ENCODE measurements around the gene DKKL1.
"Not testable (repeated sequence)": the region's sequence is repeated elsewhere in the genome, so short reads cannot be mapped to it uniquely, and the experiment has no call there.

Gene DKKL1

DNA sequence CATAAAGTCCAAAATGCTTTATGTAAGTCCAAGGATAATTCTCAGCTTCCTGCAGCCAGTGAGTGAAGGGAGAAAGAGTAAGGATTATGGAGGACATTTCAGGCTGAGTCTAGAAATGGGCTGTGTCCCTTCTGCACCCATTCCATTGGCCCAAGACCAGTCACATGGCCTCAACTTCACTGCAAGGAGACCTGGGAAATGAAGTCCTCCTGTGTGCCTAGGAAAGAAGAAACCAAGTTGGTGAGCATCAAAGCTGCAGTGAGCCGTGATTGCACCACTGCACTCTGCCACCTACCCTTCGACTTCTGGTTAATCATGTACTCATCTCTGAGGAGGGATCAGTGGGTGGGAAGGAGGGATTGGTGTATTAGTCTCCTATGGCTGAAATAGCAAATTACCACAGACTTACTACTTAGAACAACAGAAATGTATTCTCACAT is 32.0 kb upstream of the DKKL1 start:
- Histone ChIP-seq H3K27ac (no peak overlapping the region), H3K4me2 (peak overlapping the region; percentile 88), H3K4me3 (no peak overlapping the region), H3K4me1 (peaks cover 78% of the 10 kb centered on the region), H3K27me3 (no peaks in the 10 kb centered on the region), H3K9ac (no peak overlapping the region), H4K20me1 (no peaks in the 10 kb centered on the region), H3K9me3 (no peaks in the 10 kb centered on the region), H3K36me3 (no peaks in the 10 kb centered on the region)
- no peak for TF ChIP-seq Cebpa-rat (IDR thresholded peaks at IDR 0.05)

GRCh38 chr19:49332691-49333417 is 30.8 kb upstream of the DKKL1 start:
- not testable (repeated sequence) for H3K36me3 ChIP-seq, H3K9me3 ChIP-seq, H3K27ac ChIP-seq, H3K4me3 ChIP-seq, H3K27me3 ChIP-seq, H3K9ac ChIP-seq, H4K20me1 ChIP-seq
- peaks cover 84% of the 10 kb centered on the region for H3K4me1 ChIP-seq
- H3K4me2 ChIP-seq, result peak overlapping the region; percentile 88

- no peak overlapping the region for H3K4me3 ChIP-seq
- H3K36me3 ChIP-seq, result no peaks in the 10 kb centered on the region
- no peaks in the 10 kb centered on the region for H3K9me3 ChIP-seq
- no peak overlapping the region for H3K27ac ChIP-seq
- no peak overlapping the region for H3K9ac ChIP-seq
- no peak for TF ChIP-seq Cebpa-rat (IDR thresholded peaks at IDR 0.05)
- no peaks in the 10 kb centered on the region for H4K20me1 ChIP-seq
- peaks cover 79% of the 10 kb centered on the region for H3K4me1 ChIP-seq
- H3K4me2 ChIP-seq, result peak overlapping the region; percentile 88
- 0 out of 2 replicates have a peak, but pooled peaks cover 2% of the 10 kb centered on the region for H3K27me3 ChIP-seq
These were observed 30.3 kb upstream of the DKKL1 start for GRCh38 chr19:49333418-49333805.

DNA sequence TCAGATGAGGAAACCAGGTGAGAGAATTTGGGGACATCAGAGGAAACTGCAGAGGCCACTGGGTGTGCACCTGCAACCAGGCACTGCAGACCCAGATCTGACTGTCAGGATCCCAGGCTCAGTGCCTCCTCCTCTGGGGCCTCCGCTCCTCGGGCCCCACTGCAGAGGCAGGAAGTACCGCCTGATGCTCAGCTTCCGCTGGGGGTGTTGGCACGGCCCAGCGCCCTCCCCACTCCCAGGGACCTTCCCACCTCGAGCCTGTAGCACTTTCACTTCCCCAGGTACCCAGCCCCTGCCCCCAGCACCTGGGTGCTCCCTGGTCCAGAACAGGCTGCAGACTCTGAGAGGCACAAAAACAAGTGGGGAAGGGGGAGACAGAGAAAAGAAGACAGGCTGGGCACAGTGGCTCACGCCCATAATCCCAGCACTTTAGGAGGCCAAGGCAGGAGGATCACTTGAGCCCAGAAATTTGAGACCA is 29.8 kb upstream of the DKKL1 start:
- peaks cover 75% of the 10 kb centered on the region for H3K4me1 ChIP-seq
- 0 out of 2 replicates have a peak overlapping the region, but pooled peaks have one; percentile 11 for H3K27ac ChIP-seq
- no peak overlapping the region for H3K9ac ChIP-seq
- no peaks in the 10 kb centered on the region for H3K9me3 ChIP-seq
- H3K27me3 ChIP-seq, result 0 out of 2 replicates have a peak, but pooled peaks cover 2% of the 10 kb centered on the region
- peak overlapping the region; percentile 88 for H3K4me2 ChIP-seq
- no peaks in the 10 kb centered on the region for H3K36me3 ChIP-seq
- TF ChIP-seq Cebpa-rat (IDR thresholded peaks at IDR 0.05), result no peak
- H3K4me3 ChIP-seq, result no peak overlapping the region
- no peaks in the 10 kb centered on the region for H4K20me1 ChIP-seq

DNA sequence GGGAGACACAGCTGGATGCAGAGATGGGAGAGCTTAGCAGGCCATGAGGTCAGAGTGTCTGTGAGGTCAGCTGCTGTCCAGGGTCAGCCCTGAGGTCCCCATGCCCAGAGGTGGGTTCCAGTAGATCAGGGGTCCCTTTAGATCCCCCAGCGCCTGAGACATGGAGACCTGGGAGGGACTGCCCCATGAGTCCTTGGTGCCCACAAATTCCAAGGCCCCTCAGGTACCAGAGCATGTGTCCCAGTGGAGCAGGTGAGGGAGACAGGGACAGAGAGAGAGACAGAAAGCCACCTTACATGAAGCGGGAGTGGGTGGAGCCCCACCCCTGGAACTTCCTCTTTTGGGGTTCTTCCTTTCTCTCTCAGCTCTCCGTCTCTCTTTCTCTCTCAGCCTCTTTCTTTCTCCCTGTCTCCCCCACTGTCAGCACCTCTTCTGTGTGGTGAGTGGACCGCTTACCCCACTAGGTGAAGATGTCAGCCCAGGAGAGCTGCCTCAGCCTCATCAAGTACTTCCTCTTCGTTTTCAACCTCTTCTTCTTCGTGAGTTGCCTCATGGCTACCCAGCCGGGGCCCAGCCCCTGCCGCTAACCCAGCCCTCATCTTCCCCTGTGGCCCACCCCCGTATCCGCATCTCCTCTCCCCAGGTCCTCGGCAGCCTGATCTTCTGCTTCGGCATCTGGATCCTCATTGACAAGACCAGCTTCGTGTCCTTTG is 28.4 kb upstream of the DKKL1 start, which contains the start of gene CD37:
Gene CD37, plus strand, starts transcription at position 336 of the 713 bp plus-strand sequence. Its CDS starts 135 bp downstream, at position 471.
- H3K36me3 ChIP-seq, result no peaks in the 10 kb centered on the region
- no peak for TF ChIP-seq Cebpa-rat (IDR thresholded peaks at IDR 0.05)
- no peak within 1 kb of the TSS; the same call in 1 of the 2 replicates for H3K9ac ChIP-seq
- H3K27me3 ChIP-seq, result 0 out of 2 replicates have a peak, but pooled peaks cover 2% of the 10 kb centered on the region
- peak within 1 kb of the TSS; percentile 51 for H3K4me3 ChIP-seq
- H3K4me2 ChIP-seq, result peak within 1 kb of the TSS; percentile 88
- H3K4me1 ChIP-seq, result peaks cover 72% of the 10 kb centered on the region
- no peaks in the 10 kb centered on the region; the same call in 1 of the 2 replicates for H3K9me3 ChIP-seq
- H3K27ac ChIP-seq, result no peak within 1 kb of the TSS
- H4K20me1 ChIP-seq, result peaks cover 6% of the 10 kb centered on the region; the same call in 1 of the 2 replicates

DNA sequence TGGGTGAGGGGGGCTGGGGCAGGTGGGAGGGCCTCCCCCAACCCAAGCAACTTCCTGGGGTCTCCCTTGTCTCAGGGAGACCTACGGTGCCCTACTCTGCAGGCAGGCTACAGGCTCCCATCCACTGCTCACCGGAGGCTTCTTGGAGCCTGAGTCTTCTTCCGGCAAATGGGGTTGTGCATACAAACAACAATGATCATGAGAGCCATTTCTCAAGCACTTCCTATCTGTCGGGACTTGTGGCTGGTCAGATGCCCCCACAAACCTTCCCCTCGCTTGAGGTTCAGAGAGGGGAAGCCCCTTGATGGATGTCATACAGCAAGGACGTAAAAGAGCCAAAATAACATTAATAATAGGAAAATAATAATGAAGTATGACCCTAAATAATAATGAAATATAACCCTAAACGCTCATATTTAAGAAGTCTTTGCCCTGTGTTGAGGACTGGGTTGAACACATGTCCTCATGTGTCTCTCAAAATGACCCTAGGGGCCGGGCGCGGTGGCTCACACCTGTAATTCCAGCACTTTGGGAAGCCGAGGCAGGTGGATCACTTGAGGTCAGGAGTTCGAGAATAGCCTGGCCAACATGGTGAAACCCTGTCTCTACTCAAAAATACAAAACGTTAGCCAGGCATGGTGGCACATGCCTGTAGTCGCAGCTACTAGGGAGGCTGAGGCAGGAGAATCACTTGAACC is 27.7 kb upstream of the DKKL1 start:
- Histone ChIP-seq H3K27me3 (0 out of 2 replicates have a peak, but pooled peaks cover 2% of the 10 kb centered on the region), H3K4me1 (peaks cover 78% of the 10 kb centered on the region), H3K9me3 (no peaks in the 10 kb centered on the region; the same call in 1 of the 2 replicates), H4K20me1 (peaks cover 12% of the 10 kb centered on the region), H3K27ac (no peak overlapping the region), H3K4me2 (peak overlapping the region; percentile 88), H3K36me3 (no peaks in the 10 kb centered on the region), H3K4me3 (peak overlapping the region; percentile 51; the same call in 1 of the 2 replicates), H3K9ac (no peak overlapping the region)
- no peak for TF ChIP-seq Cebpa-rat (IDR thresholded peaks at IDR 0.05)

- Histone ChIP-seq H3K4me3 (no peak overlapping the region), H3K9me3 (no peaks in the 10 kb centered on the region; the same call in 1 of the 2 replicates), H4K20me1 (peaks cover 17% of the 10 kb centered on the region), H3K36me3 (no peaks in the 10 kb centered on the region), H3K27me3 (peaks cover 6% of the 10 kb centered on the region; the same call in 1 of the 2 replicates), H3K4me2 (peak overlapping the region; percentile 25; the same call in 1 of the 2 replicates), H3K4me1 (peaks cover 79% of the 10 kb centered on the region), H3K27ac (no peak overlapping the region), H3K9ac (no peak overlapping the region)
- TF ChIP-seq Cebpa-rat (IDR thresholded peaks at IDR 0.05), result no peak
These were observed 27.0 kb upstream of the DKKL1 start for GRCh38 chr19:49336482-49337266.

GRCh38 chr19:49337267-49338022 is 26.2 kb upstream of the DKKL1 start:
- no peak overlapping the region for H3K4me3 ChIP-seq
- no peaks in the 10 kb centered on the region; the same call in 1 of the 2 replicates for H3K9me3 ChIP-seq
- no peak for TF ChIP-seq Cebpa-rat (IDR thresholded peaks at IDR 0.05)
- H3K4me1 ChIP-seq, result peaks cover 79% of the 10 kb centered on the region
- H3K27ac ChIP-seq, result no peak overlapping the region
- H3K9ac ChIP-seq, result no peak overlapping the region
- H3K4me2 ChIP-seq, result 0 out of 2 replicates have a peak overlapping the region, but pooled peaks have one; percentile 25
- H4K20me1 ChIP-seq, result peaks cover 17% of the 10 kb centered on the region
- no peaks in the 10 kb centered on the region for H3K36me3 ChIP-seq
- H3K27me3 ChIP-seq, result peaks cover 13% of the 10 kb centered on the region

Measured in BLaER1 (cell line).